Activated CD8-positive, alpha-beta memory T cell treated with anti-CD3 and anti-CD28 coated beads for 24 hours (primary cell): ENCODE measurements around the gene APBA1.
"Not testable (repeated sequence)": the region's sequence is repeated elsewhere in the genome, so short reads cannot be mapped to it uniquely, and the experiment has no call there.

Source experiments
- DNase-seq: peaks from one replicate; pipeline ENCODE4 v3.0.0-alpha.2; 2020

The APBA1 gene

GRCh38 chr9:69603656-69604055, 68.5 kb downstream of the APBA1 start:
- DNase-seq = no peak

GRCh38 chr9:69602773-69603172, 69.4 kb downstream of the APBA1 start:
- DNase-seq = no peak

GRCh38 chr9:69601698-69602097, 70.5 kb downstream of the APBA1 start:
- DNase-seq = no peak

- DNase-seq = no peak
Measured at GRCh38 chr9:69600314-69601047, 71.7 kb downstream of the APBA1 start.

GRCh38 chr9:69599232-69599971, 72.8 kb downstream of the APBA1 start:
- DNase-seq = no peak

- DNase-seq = not testable (repeated sequence)
Measured at GRCh38 chr9:69596906-69597305, 75.3 kb downstream of the APBA1 start.

- DNase-seq = no peak
Measured at GRCh38 chr9:69594180-69594579, 78.0 kb downstream of the APBA1 start.

GRCh38 chr9:69593756-69594155, 78.4 kb downstream of the APBA1 start:
- DNase-seq = no peak

- no peak for DNase-seq
Measured at GRCh38 chr9:69593301-69593700, 78.9 kb downstream of the APBA1 start.

GRCh38 chr9:69590266-69590665, 81.9 kb downstream of the APBA1 start:
- DNase-seq = no peak

- no peak for DNase-seq
Measured at GRCh38 chr9:69589156-69589555, 83.0 kb downstream of the APBA1 start.

GRCh38 chr9:69585571-69585970, 86.6 kb downstream of the APBA1 start:
- no peak for DNase-seq

- DNase-seq = no peak
Measured at GRCh38 chr9:69584759-69585158, 87.4 kb downstream of the APBA1 start.

- DNase-seq = no peak
Measured at GRCh38 chr9:69583645-69584234, 88.4 kb downstream of the APBA1 start.

GRCh38 chr9:69582544-69583297, 89.5 kb downstream of the APBA1 start:
- no peak for DNase-seq

GRCh38 chr9:69582018-69582417, 90.2 kb downstream of the APBA1 start:
- DNase-seq = no peak

- DNase-seq = no peak
Measured at GRCh38 chr9:69580582-69581214, 91.5 kb downstream of the APBA1 start.

GRCh38 chr9:69579760-69580581, 92.2 kb downstream of the APBA1 start:
- no peak for DNase-seq

GRCh38 chr9:69579032-69579758, 93.0 kb downstream of the APBA1 start:
- no peak for DNase-seq

- no peak for DNase-seq
Measured at GRCh38 chr9:69578026-69578425, 94.1 kb downstream of the APBA1 start.

- no peak for DNase-seq
Measured at GRCh38 chr9:69577123-69577522, 95.0 kb downstream of the APBA1 start.
